Hepatocyte (in vitro differentiated cells): ENCODE results near the gene MRPL20.

Experiments
- CTCF ChIP-seq: fragments of 200-600 bp; sonication (generic); IDR thresholded peaks from 2 replicates; pipeline ENCODE4 v1.5.1; 2016; ENCODE audit warnings: antibody characterized with exemption, mild to moderate bottlenecking; ENCODE audit not compliant: poor library complexity
- EZH2 ChIP-seq: fragments of 200-600 bp; sonication (generic); IDR thresholded peaks from 2 replicates; pipeline ENCODE4 v1.6.1; 2016; ENCODE audit warnings: antibody characterized with exemption, mild to moderate bottlenecking, borderline replicate concordance
- EZH2phosphoT487 ChIP-seq: fragments of 200-600 bp; sonication (generic); IDR thresholded peaks from one replicate; pipeline ENCODE4 v1.6.1; 2018; ENCODE audit warnings: antibody characterized with exemption, mild to moderate bottlenecking, low read depth, moderate library complexity; ENCODE audit not compliant: unreplicated experiment, severe bottlenecking

GRCh38 chr1:1380860-1381259 lies 26.2 kb downstream of the MRPL20 start:
- TF ChIP-seq CTCF (no peak), EZH2 (no peak), EZH2phosphoT487 (no peak)
